K562 (cell line): Measurements from ENCODE around the gene SPEG. TPM values are rescaled to one million over a fixed set of nuclear protein-coding genes. Genes with fewer than 3 reads are reported as not detected.

ENCODE experiments used
- BRD4 ChIP-seq: fragments of 200-600 bp; sonication (generic); IDR thresholded peaks from 2 replicates; pipeline ENCODE4 v1.6.1; 2017; ENCODE audit warnings: inconsistent platforms
- ETS2 ChIP-seq: IDR thresholded peaks from 2 replicates; pipeline ENCODE4 v1.6.1; 2016; ENCODE audit warnings: borderline replicate concordance, missing genetic modification characterization, mild to moderate bottlenecking, moderate library complexity, missing compliant biosample characterization; ENCODE audit not compliant: poor library complexity, severe bottlenecking
- EWSR1 ChIP-seq: fragments of 450-650 bp; IDR thresholded peaks from 2 replicates; pipeline ENCODE4 v1.6.1; 2018; ENCODE audit warnings: borderline replicate concordance, mild to moderate bottlenecking, low read depth, moderate library complexity; ENCODE audit not compliant: partially characterized antibody
- FOXM1 ChIP-seq, 2 experiments: fragments of 450-650 bp in 1 of 2; sonication (generic) in 1 of 2; formaldehyde crosslinking in 1 of 2; IDR thresholded peaks; 2 replicates each; pipeline versions ENCODE4 v1.6.1 to v1.9.0; 2017 to 2022; ENCODE audit warnings: low read depth in 2 of 2, mild to moderate bottlenecking in 2 of 2, missing genetic modification reagents in 1 of 2, moderate library complexity in 1 of 2
- HDAC1 ChIP-seq, 2 experiments: fragments of 450-650 bp; IDR thresholded peaks; 2 replicates each; pipeline ENCODE4 v1.6.1; 2016 to 2017; ENCODE audit warnings: inconsistent platforms in 1 of 2, mild to moderate bottlenecking in 1 of 2, moderate library complexity in 1 of 2
- MAFG ChIP-seq: fragments of 450-650 bp; conservative IDR thresholded peaks from 2 replicates; pipeline ENCODE4 v1.6.1; 2016; ENCODE audit warnings: missing genetic modification characterization, missing compliant biosample characterization
- RNF2 ChIP-seq: sonication (generic); IDR thresholded peaks from 2 replicates; pipeline ENCODE4 v1.6.1; 2016
- SMAD2 ChIP-seq: fragments of 150-350 bp; IDR thresholded peaks from 2 replicates; pipeline ENCODE4 v1.6.1; 2014; ENCODE audit warnings: low read depth, mild to moderate bottlenecking, low read length
- SNRNP70 ChIP-seq: fragments of 200-400 bp; formaldehyde crosslinking; optimal IDR thresholded peaks from 2 replicates; pipeline ENCODE3; 2017; ENCODE audit warnings: low read depth, low read length
- ZBED1 ChIP-seq: IDR thresholded peaks from 2 replicates; pipeline ENCODE4 v1.6.1; 2014
- ZNF133 ChIP-seq: fragments of 250-450 bp; sonication (Bioruptor Pico); IDR thresholded peaks from 2 replicates; pipeline ENCODE4 v1.4.0; 2020; ENCODE audit warnings: mild to moderate bottlenecking
- ZNF143 ChIP-seq: sonication (generic); formaldehyde crosslinking; IDR thresholded peaks from 2 replicates; pipeline ENCODE4 v1.9.0; 2022; ENCODE audit warnings: mild to moderate bottlenecking, missing genetic modification reagents
- ZNF695 ChIP-seq: fragments of 450-650 bp; formaldehyde crosslinking; IDR thresholded peaks from 2 replicates; pipeline ENCODE4 v1.4.0; 2020; ENCODE audit warnings: mild to moderate bottlenecking, moderate library complexity
- polyA plus RNA-seq, 8 experiments: library from polyadenylated mRNA; depleted of rRNA in 4 of 8; stranded (reverse) in 5 of 8; unstranded in 3 of 8; fragments of >200 nt; fragmentation: Nextera tagmentation in 2 of 8; fragmentation: Illumina TruSeq in 1 of 8; extraction: Ambion mirVana in 2 of 8; extraction: Trizol in 1 of 8; gene quantifications; 2 replicates each; pipeline versions ENCODE4 v1.2.1 to v1.2.3, GENCODE V29; 2011 to 2014; ENCODE audit warnings: inconsistent platforms in 1 of 8, missing spikeins in 1 of 8
- total RNA-seq, 7 experiments: library from RNA; depleted of rRNA in 6 of 7; stranded (reverse); fragments of >200 nt in 6 of 7; fragmentation: Illumina TruSeq in 2 of 7; extraction: Trizol in 2 of 7; gene quantifications; 2 replicates each; pipeline versions ENCODE4 v1.2.1 to v1.2.3, GENCODE V29; 2011 to 2021; ENCODE audit warnings: low replicate concordance in 1 of 7
- TF ChIP-seq, protein P1 (sequence below): IDR thresholded peaks from 3 replicates; pipeline ENCODE4 v1.6.1; 2011; ENCODE audit warnings: borderline replicate concordance, mild to moderate bottlenecking, moderate library complexity; ENCODE audit not compliant: insufficient read length; ENCODE audit errors: extremely low read depth
- TF ChIP-seq, protein P2 (sequence below): fragments of 200-800 bp; sonication (Bioruptor generic); IDR thresholded peaks from 2 replicates; pipeline ENCODE4 v1.6.1; 2016; ENCODE audit warnings: missing genetic modification characterization, missing compliant biosample characterization
- TF ChIP-seq, protein P3 (sequence below): fragments of 250-450 bp; sonication (Bioruptor Pico); IDR thresholded peaks from 2 replicates; pipeline ENCODE4 v1.5.0; 2020; ENCODE audit warnings: mild to moderate bottlenecking

Gene SPEG
- total and polyA plus RNA-seq, 9 of the 15 experiments (the other 6 are each of a cell fraction or from before 2014, with no cell fraction given), result 0.49 to 8.7 (median 3.0) TPM

DNA sequence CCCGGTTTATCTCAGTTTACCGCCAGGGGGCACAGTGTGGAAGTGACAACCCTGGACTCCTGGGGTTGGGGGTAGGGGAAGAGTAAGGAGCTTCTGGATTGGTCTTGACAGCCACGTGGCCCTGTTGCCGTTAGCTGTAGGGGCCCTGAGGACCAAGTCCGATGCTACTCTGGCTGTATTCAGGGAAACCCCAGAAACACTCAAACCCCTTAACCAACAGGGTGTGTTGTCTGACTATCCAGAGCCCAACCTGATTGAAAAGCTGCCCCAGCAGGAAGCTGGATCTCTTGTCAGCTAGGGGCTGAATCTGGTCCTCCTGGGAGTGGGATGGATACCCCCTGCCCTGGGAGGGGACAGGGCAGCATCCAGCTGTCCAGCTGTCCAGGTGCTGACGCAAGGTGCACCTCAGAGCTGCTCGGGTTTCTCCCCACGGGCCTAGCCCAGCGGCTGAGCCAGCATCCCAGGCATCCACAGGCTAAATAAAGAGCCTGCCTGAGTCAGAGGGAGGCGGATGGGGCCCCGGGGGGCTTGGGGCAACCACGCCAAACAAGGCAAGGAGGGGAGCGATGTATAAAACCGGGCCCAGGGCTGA is 61.0 kb downstream of the SPEG start (continued):
- TF ChIP-seq, protein P1, sequence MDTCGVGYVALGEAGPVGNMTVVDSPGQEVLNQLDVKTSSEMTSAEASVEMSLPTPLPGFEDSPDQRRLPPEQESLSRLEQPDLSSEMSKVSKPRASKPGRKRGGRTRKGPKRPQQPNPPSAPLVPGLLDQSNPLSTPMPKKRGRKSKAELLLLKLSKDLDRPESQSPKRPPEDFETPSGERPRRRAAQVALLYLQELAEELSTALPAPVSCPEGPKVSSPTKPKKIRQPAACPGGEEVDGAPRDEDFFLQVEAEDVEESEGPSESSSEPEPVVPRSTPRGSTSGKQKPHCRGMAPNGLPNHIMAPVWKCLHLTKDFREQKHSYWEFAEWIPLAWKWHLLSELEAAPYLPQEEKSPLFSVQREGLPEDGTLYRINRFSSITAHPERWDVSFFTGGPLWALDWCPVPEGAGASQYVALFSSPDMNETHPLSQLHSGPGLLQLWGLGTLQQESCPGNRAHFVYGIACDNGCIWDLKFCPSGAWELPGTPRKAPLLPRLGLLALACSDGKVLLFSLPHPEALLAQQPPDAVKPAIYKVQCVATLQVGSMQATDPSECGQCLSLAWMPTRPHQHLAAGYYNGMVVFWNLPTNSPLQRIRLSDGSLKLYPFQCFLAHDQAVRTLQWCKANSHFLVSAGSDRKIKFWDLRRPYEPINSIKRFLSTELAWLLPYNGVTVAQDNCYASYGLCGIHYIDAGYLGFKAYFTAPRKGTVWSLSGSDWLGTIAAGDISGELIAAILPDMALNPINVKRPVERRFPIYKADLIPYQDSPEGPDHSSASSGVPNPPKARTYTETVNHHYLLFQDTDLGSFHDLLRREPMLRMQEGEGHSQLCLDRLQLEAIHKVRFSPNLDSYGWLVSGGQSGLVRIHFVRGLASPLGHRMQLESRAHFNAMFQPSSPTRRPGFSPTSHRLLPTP, result no peak
- TF ChIP-seq ZNF133 (CRISPR knock-in tag), result no peak
- no peak for TF ChIP-seq SNRNP70
- TF ChIP-seq ZNF695 (CRISPR knock-in tag), result no peak
- no peak for TF ChIP-seq SMAD2
- TF ChIP-seq FOXM1 (IDR thresholded peaks at IDR 0.05; ENCODE audit: low read depth), result no peak
- no peak for TF ChIP-seq FOXM1 (CRISPR knock-in tag; IDR thresholded peaks at IDR 0.05; ENCODE audit: low read depth)
- peak in 1 of 2 experiments; percentile 21; a peak in 1 of 4 replicates for TF ChIP-seq HDAC1 (IDR thresholded peaks at IDR 0.05)
- no peak for TF ChIP-seq ZBED1
- TF ChIP-seq, protein P2, sequence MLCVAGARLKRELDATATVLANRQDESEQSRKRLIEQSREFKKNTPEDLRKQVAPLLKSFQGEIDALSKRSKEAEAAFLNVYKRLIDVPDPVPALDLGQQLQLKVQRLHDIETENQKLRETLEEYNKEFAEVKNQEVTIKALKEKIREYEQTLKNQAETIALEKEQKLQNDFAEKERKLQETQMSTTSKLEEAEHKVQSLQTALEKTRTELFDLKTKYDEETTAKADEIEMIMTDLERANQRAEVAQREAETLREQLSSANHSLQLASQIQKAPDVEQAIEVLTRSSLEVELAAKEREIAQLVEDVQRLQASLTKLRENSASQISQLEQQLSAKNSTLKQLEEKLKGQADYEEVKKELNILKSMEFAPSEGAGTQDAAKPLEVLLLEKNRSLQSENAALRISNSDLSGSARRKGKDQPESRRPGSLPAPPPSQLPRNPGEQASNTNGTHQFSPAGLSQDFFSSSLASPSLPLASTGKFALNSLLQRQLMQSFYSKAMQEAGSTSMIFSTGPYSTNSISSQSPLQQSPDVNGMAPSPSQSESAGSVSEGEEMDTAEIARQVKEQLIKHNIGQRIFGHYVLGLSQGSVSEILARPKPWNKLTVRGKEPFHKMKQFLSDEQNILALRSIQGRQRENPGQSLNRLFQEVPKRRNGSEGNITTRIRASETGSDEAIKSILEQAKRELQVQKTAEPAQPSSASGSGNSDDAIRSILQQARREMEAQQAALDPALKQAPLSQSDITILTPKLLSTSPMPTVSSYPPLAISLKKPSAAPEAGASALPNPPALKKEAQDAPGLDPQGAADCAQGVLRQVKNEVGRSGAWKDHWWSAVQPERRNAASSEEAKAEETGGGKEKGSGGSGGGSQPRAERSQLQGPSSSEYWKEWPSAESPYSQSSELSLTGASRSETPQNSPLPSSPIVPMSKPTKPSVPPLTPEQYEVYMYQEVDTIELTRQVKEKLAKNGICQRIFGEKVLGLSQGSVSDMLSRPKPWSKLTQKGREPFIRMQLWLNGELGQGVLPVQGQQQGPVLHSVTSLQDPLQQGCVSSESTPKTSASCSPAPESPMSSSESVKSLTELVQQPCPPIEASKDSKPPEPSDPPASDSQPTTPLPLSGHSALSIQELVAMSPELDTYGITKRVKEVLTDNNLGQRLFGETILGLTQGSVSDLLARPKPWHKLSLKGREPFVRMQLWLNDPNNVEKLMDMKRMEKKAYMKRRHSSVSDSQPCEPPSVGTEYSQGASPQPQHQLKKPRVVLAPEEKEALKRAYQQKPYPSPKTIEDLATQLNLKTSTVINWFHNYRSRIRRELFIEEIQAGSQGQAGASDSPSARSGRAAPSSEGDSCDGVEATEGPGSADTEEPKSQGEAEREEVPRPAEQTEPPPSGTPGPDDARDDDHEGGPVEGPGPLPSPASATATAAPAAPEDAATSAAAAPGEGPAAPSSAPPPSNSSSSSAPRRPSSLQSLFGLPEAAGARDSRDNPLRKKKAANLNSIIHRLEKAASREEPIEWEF (CRISPR knock-in tag), result no peak
- TF ChIP-seq EWSR1, result no peak
- no peak for TF ChIP-seq BRD4
- TF ChIP-seq, protein P3, sequence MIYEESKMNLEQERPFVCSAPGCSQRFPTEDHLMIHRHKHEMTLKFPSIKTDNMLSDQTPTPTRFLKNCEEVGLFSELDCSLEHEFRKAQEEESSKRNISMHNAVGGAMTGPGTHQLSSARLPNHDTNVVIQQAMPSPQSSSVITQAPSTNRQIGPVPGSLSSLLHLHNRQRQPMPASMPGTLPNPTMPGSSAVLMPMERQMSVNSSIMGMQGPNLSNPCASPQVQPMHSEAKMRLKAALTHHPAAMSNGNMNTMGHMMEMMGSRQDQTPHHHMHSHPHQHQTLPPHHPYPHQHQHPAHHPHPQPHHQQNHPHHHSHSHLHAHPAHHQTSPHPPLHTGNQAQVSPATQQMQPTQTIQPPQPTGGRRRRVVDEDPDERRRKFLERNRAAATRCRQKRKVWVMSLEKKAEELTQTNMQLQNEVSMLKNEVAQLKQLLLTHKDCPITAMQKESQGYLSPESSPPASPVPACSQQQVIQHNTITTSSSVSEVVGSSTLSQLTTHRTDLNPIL (CRISPR knock-in tag), result no peak
- TF ChIP-seq ZNF143 (CRISPR knock-in tag), result no peak
- TF ChIP-seq MAFG (tag), result no peak
- TF ChIP-seq RNF2, result no peak
- TF ChIP-seq ETS2 (tag), result no peak
